ENCODE data around the gene JPH2. TPM values are rescaled to one million over a fixed set of nuclear protein-coding genes. Genes with fewer than 3 reads are reported as not detected.

JPH2 gene
- total RNA-seq: 1 to 10 TPM in 1 of 2 donors, under 1 TPM in 1; 0.09 to 1.3 TPM
- under 1 TPM in 1 of 2 donors, not detected in 1; 0.17 TPM for polyA plus RNA-seq

DNA sequence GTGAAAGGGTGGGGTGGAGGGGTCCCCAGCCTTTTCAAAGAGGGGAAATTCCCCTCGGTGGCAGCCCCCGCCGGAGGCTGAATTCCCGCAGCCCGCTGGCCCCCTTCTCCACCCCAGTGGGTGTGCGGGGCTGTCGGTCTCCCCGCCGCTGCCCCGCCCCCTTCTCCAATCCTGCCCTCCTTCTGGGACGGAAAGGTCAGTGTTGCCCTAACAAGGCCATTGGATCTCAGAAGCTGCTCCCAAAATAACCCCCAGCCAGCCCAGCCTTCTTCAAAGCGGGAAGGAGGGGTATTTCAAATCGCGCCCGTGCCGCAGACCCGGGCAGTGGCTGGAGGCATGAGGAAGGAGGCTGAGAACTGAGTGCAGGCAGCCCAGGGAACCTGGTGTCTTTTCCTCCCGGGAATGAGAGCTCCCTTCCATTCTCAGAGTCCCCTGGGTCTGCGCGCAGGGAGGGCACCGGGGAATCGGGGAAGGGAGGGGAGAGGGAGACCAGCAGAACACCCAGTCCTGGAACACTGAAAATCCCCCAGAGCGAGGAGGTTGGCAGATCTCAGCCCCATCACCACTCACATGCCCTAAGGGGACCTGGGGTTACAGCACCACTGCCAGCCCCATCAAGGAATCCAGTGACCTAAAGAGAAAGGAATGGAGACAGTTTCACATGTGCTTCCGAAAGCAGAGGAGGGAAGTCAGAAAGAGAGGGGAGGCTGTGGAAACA, at the start of gene JPH2:
Gene JPH2 (minus strand): TSS at position 135 of the 718 bp plus-strand sequence. CDS start 483 bp downstream, outside the sequence.
- Histone ChIP-seq H3K9ac (ENCODE audit: low read depth in 1 of 2, low read length in 2 of 2) (no peak within 1 kb of the TSS), H3K36me3 (ENCODE audit: control insufficient read depth in 4 of 4, insufficient read depth in 3 of 4, low read depth in 1 of 4, low read length in 3 of 4) (no peaks in the 10 kb centered on the region), H3K9me3 (ENCODE audit: control insufficient read depth in 4 of 4, low read length in 3 of 4) (no peaks in the 10 kb centered on the region), H3K4me3 (ENCODE audit: low read depth in 1 of 3, low read length in 3 of 3) (peak within 1 kb of the TSS in 2 of 3 donors; percentile 11 to 12), H3K27me3 (ENCODE audit: control insufficient read depth in 4 of 4, insufficient read depth in 4 of 4, low read length in 3 of 4) (peaks cover 0 to 3% (median 1%) of the 10 kb centered on the region in 4 donors), H3K4me1 (ENCODE audit: control insufficient read depth in 4 of 4, insufficient read depth in 4 of 4, low read length in 3 of 4) (peaks cover 0 to 5% (median 2%) of the 10 kb centered on the region in 4 donors), H3K27ac (ENCODE audit: low read depth in 1 of 2, low read length in 2 of 2) (no peak within 1 kb of the TSS)
- no peak for DNase-seq (ENCODE audit: low spot score)
- no peak for TF ChIP-seq JUND (IDR thresholded peaks at IDR 0.05)
- TF ChIP-seq SP1 (IDR thresholded peaks at IDR 0.05): no peak
- TF ChIP-seq, protein P1, sequence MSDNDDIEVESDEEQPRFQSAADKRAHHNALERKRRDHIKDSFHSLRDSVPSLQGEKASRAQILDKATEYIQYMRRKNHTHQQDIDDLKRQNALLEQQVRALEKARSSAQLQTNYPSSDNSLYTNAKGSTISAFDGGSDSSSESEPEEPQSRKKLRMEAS (IDR thresholded peaks at IDR 0.05): no peak
- no peak for TF ChIP-seq GABPA (IDR thresholded peaks at IDR 0.05 in 1 of 2, conservative IDR thresholded peaks at IDR 0.05 in 1 of 2)
- no peak for TF ChIP-seq EGR1 (IDR thresholded peaks at IDR 0.05; ENCODE audit: low read depth in 2 of 2)
- TF ChIP-seq, protein P2, sequence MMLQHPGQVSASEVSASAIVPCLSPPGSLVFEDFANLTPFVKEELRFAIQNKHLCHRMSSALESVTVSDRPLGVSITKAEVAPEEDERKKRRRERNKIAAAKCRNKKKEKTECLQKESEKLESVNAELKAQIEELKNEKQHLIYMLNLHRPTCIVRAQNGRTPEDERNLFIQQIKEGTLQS (IDR thresholded peaks at IDR 0.05): no peak
- no peak for TF ChIP-seq TAF1 (conservative IDR thresholded peaks at IDR 0.05)
- no peak for TF ChIP-seq RAD21 (IDR thresholded peaks at IDR 0.05)
- TF ChIP-seq, protein P3, sequence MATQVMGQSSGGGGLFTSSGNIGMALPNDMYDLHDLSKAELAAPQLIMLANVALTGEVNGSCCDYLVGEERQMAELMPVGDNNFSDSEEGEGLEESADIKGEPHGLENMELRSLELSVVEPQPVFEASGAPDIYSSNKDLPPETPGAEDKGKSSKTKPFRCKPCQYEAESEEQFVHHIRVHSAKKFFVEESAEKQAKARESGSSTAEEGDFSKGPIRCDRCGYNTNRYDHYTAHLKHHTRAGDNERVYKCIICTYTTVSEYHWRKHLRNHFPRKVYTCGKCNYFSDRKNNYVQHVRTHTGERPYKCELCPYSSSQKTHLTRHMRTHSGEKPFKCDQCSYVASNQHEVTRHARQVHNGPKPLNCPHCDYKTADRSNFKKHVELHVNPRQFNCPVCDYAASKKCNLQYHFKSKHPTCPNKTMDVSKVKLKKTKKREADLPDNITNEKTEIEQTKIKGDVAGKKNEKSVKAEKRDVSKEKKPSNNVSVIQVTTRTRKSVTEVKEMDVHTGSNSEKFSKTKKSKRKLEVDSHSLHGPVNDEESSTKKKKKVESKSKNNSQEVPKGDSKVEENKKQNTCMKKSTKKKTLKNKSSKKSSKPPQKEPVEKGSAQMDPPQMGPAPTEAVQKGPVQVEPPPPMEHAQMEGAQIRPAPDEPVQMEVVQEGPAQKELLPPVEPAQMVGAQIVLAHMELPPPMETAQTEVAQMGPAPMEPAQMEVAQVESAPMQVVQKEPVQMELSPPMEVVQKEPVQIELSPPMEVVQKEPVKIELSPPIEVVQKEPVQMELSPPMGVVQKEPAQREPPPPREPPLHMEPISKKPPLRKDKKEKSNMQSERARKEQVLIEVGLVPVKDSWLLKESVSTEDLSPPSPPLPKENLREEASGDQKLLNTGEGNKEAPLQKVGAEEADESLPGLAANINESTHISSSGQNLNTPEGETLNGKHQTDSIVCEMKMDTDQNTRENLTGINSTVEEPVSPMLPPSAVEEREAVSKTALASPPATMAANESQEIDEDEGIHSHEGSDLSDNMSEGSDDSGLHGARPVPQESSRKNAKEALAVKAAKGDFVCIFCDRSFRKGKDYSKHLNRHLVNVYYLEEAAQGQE (IDR thresholded peaks at IDR 0.05): no peak
- TF ChIP-seq HNF4A (conservative IDR thresholded peaks at IDR 0.05): no peak
- 5% methylated on average over 24 of the region's 24 CpGs for WGBS

DNA sequence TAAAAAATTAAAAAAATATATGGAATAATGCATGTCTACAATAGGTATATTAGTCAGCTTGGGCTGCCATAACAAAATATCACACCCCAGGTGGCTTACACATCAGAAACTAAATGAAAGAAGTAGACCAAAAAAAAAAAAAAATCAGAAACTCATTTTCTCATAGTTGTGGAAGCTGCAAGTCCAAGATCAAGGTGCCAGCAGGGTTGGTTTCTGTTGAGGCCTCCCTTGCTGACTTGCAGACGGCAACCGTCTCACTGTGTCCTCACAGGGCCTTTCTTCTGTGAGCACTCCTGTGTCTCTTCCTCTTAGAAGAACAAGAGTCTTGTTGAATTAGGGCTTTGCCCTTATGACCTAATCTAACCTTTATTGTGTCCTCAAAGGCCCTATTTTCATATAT, 48.7 kb upstream of the JPH2 start:
- H3K27me3 ChIP-seq (ENCODE audit: control insufficient read depth in 4 of 4, insufficient read depth in 4 of 4, low read length in 3 of 4): no peaks in the 10 kb centered on the region
- no peaks in the 10 kb centered on the region for H3K9me3 ChIP-seq (ENCODE audit: control insufficient read depth in 4 of 4, low read length in 3 of 4)
- H3K27ac ChIP-seq (ENCODE audit: low read depth in 1 of 2, low read length in 2 of 2): no peak overlapping the region
- TF ChIP-seq HNF4A (conservative IDR thresholded peaks at IDR 0.05): no peak
- no peak for TF ChIP-seq EGR1 (IDR thresholded peaks at IDR 0.05; ENCODE audit: low read depth in 2 of 2)
- no peak for TF ChIP-seq RAD21 (IDR thresholded peaks at IDR 0.05)
- TF ChIP-seq FOXA2 (IDR thresholded peaks at IDR 0.05): no peak
- TF ChIP-seq, protein P3 (IDR thresholded peaks at IDR 0.05): no peak
- no peaks in the 10 kb centered on the region for H3K4me1 ChIP-seq (ENCODE audit: control insufficient read depth in 4 of 4, insufficient read depth in 4 of 4, low read length in 3 of 4)
- no peak overlapping the region for H3K4me3 ChIP-seq (ENCODE audit: low read depth in 1 of 3, low read length in 3 of 3)
- 98% methylated on average over 2 of the region's 2 CpGs for WGBS
- no peak overlapping the region for H3K9ac ChIP-seq (ENCODE audit: low read depth in 1 of 2, low read length in 2 of 2)
- no peaks in the 10 kb centered on the region for H3K36me3 ChIP-seq (ENCODE audit: control insufficient read depth in 4 of 4, insufficient read depth in 3 of 4, low read depth in 1 of 4, low read length in 3 of 4)
- no peak for DNase-seq (ENCODE audit: low spot score)
